HG03439 (cell line): ENCODE data around the gene SGMS1.
"Not testable (repeated sequence)": the region's sequence is repeated elsewhere in the genome, so short reads cannot be mapped to it uniquely, and the experiment has no call there.

Experiments used
- ATAC-seq: cut with Tn5 transposase; IDR thresholded peaks from one replicate; pipeline ENCODE4 v1.9.1; 2021; ENCODE audit warnings: mild to moderate bottlenecking, moderate library complexity; ENCODE audit not compliant: unreplicated experiment

SGMS1 gene

GRCh38 chr10:50387732-50388073 lies 236.1 kb downstream of the SGMS1 start:
- ATAC-seq, result no peak

- ATAC-seq, result no peak
Observed at GRCh38 chr10:50387007-50387731, 236.6 kb downstream of the SGMS1 start.

- no peak for ATAC-seq
Observed at GRCh38 chr10:50385624-50386023, 238.1 kb downstream of the SGMS1 start.

- ATAC-seq, result no peak
Observed at GRCh38 chr10:50384898-50385297, 238.9 kb downstream of the SGMS1 start.

- no peak for ATAC-seq
Observed at GRCh38 chr10:50384238-50384637, 239.5 kb downstream of the SGMS1 start.

- ATAC-seq, result no peak
Observed at GRCh38 chr10:50382576-50383023, 241.2 kb downstream of the SGMS1 start.

- no peak for ATAC-seq
Observed at GRCh38 chr10:50381642-50382041, 242.1 kb downstream of the SGMS1 start.

GRCh38 chr10:50379616-50380015 lies 244.1 kb downstream of the SGMS1 start:
- ATAC-seq, result no peak

- no peak for ATAC-seq
Observed at GRCh38 chr10:50375745-50376144, 248.0 kb downstream of the SGMS1 start.

- no peak for ATAC-seq
Observed at GRCh38 chr10:50375051-50375452, 248.7 kb downstream of the SGMS1 start.

- ATAC-seq, result no peak
Observed at GRCh38 chr10:50373821-50374501, 249.8 kb downstream of the SGMS1 start.

- no peak for ATAC-seq
Observed at GRCh38 chr10:50369931-50370330, 253.8 kb downstream of the SGMS1 start.

GRCh38 chr10:50367732-50368131 lies 256.0 kb downstream of the SGMS1 start:
- ATAC-seq, result no peak

GRCh38 chr10:50366421-50366820 lies 257.3 kb downstream of the SGMS1 start:
- not testable (repeated sequence) for ATAC-seq

GRCh38 chr10:50364730-50365129 lies 259.0 kb downstream of the SGMS1 start:
- ATAC-seq, result not testable (repeated sequence)

GRCh38 chr10:50362547-50363125 lies 261.1 kb downstream of the SGMS1 start:
- ATAC-seq, result peak; percentile 72

GRCh38 chr10:50361946-50362345 lies 261.8 kb downstream of the SGMS1 start:
- no peak for ATAC-seq

GRCh38 chr10:50360077-50360850 lies 263.5 kb downstream of the SGMS1 start:
- no peak for ATAC-seq

GRCh38 chr10:50358925-50359687 lies 264.6 kb downstream of the SGMS1 start:
- no peak for ATAC-seq

GRCh38 chr10:50358411-50358810 lies 265.3 kb downstream of the SGMS1 start:
- ATAC-seq, result no peak

GRCh38 chr10:50356481-50356832 lies 267.3 kb downstream of the SGMS1 start:
- ATAC-seq, result not testable (repeated sequence)
